Measurements from ENCODE around the gene SLC25A18.

SLC25A18 gene

DNA sequence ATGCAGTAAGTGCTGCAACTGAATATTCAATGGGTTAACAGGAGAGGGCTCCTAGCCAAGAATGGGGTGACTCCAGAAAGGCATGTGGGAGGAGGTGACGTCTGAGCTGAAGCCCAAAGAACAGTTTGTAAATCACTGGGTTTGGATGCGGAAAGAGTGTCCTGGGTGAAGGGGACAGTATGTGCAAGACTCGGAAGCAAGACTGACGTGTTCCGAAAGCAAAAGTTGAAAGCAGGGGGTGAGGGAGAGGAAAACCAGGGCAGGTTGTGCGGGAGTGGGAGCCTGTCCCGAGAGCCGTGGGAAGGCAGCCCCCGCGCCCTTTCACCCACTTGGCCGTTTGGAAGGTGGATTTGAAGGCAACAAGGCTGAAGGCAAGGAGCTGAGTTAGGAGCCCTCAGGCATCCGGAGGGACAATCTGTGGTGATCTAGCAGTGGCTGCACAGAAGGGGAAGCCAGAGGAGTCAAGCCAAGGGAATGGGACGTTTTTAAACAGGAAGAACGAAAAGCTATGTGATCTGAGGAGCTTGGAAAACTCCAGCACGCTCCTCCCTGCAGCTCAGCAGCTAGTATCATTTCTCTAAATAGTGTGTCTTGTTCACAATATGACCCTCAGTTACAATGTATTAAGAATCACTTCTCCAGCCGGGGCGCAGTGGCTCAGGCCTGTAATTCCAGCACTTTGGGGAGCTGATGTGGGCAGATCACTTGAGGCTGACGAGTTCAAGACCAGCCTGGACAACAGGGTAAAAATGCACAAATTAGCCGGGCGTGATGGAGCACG, 7.7 kb downstream of the SLC25A18 start:
- no peak for DNase-seq

DNA sequence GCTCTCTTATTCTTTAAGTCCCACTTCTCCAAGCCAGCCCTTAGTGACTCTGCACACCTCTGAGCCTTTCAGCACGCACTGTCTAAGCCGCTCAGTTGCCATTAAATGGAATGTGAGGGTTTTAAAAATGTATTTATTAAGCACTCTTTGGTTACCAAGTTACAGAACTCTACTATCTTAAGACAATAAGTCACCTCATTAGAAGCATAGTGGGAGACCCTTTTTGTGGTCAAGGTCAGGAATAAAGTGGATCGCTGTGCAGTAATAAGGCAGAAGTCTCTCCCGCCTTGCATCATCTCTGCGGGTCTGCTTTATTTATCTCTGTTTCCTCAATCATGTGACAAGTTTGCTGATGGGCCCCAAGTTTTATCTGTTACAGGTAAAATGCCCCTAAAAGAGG, 11.9 kb downstream of the SLC25A18 start:
- no peak for DNase-seq

DNA sequence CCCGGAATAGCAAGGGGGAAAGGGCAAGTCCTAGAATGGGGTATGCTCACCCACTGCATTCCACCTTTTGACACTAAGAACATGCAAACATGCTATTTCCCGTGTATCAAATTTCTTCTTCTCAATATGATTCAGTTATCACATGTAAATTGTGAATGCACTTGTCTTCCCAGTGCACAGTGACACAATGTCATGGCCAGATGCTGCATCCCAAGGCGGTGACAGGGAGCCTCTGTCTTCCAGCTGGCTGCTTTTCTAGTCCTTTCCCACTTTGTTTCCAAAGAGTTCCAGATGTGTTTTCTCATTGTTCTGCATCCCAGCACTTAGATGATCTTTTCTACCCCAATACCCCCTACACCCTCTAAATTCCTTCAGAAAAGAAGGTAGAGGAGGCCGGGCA, 12.4 kb downstream of the SLC25A18 start:
- DNase-seq = no peak

DNA sequence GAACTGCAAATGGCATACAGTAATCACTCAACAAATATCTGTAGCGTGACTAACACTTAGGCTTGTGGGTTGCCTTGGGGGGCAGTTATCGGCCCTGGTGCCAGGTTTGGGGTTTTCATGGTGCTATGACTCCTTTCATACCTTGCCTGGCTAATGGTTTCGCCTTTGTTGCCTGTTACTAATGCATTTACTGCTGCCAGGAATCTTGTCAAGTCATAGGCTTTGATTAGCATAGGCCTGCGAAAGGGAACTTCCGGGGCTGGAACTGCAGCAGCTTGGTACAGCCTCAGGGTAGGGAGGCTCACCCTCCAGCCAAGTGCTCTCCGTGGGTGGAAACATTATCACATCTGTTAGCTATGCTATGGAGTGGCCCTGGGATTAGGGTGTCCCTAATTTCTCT, 13.2 kb downstream of the SLC25A18 start:
- DNase-seq = no peak

DNA sequence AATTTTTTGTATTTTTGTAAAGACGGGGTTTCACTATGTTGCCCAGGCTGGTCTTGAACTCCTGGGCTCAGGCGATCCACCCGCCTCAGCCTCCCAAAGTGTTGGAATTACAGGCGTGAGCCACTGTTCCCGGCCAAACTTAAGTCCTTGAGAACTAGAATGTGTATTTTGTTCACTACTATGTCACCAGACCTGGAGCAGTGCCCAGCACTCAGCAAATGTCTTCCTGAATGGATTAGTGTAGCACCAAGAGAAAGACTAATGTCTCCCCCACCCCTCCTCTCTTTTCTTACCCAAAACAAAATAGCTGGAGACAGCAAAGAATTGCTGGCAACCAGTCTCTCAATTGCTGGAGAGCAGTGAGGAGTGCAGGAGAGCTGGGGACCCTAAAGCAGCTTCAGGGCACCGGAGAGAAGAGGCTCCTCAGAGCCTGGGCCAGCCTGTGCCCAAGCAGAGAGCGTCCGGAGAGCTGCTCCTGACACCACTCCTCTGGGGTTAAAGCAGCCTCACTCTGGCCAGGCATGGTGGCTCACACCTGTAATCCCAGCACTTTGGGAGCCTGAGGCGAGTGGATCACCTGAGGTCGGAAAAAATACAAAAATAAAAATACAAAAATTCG, 14.9 kb downstream of the SLC25A18 start:
- DNase-seq = no peak

DNA sequence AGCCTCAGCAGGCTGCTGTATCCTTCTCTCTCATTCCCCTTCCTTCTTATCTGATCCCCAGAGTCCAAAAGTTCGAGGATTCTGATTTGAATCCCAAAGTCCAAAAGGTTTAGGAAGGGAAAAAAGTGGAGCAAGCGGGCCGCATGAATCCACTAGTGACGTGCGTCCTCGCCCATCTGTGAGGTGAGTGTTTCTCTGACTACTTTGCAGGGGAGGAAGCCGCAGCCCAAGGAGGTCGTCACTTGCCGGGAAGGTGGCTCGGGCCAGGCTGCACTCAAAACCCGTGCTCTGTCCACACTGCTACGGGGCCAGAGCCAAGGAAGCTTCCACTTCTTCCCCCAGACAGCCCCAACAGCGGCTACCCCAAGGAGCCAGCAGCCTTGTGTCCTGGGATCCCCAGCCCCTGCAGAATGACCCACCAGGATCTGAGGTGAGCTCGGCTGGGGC, 16.3 kb downstream of the SLC25A18 start:
- no peak for DNase-seq

DNA sequence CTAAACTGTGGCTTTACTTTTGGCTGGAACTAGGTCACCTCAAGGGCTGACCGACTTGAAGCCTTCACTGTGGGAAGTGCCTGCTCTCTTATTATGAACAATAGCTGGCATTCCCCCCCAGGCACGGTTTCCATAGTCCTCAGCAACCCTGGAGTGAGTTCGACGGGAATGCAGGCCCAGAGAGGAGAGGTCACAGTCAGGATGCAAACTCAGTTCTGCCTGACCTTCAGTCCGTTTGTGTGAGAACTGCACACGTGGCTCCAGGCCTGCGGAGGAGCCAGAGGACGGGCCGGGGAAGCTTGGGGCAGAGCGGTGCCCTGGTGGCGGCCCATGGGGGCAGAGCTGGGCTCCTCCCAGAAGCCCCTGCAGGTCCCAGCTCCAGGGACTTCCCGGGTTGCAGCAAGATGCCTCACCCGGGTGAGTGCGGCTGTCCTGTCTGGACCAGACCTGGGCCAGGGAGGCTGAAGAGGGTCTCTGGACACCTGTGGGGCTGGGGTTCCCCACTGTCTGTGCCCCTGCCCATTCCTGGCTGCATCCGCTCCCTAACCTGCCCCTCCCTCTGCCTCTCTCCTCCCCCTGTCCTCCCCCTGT, 17.2 kb downstream of the SLC25A18 start:
- DNase-seq = no peak

DNA sequence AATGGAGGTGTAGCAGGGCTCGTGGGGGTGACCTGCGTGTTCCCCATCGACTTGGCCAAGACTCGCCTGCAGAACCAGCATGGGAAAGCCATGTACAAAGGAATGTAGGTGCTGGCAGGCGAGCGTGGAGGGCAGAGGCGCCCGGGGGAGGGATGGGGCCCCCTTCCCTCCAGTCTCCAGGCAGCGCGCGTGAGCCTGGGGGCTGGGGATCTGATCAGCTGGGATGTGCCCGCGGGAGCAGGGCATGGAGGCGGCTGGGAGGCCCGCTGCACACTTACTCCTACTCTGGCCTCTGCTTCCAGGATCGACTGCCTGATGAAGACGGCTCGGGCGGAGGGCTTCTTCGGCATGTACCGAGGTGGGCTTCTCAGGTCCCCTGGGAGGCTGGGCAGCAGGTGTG, 17.8 kb downstream of the SLC25A18 start:
- DNase-seq = no peak

DNA sequence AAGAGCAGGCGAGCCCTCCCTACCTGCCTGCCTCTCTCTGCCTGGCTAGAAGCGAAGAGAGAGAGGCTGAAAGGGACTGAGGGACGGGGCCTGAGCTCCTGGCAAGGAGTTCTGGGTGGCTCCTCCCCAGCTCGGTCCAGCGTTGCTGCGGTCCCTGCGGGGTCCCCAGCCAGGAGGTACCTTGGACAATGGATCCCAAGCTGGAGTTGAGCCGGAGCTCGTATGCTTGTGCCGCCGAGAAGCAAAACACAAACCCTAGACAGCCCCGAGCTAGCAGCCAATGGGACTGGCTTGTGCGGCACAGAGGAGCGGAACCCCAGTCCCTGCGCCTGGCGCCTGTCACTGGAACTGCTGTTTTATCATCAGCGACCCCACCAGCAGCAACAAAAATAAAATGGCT, 18.3 kb downstream of the SLC25A18 start:
- DNase-seq = no peak

DNA sequence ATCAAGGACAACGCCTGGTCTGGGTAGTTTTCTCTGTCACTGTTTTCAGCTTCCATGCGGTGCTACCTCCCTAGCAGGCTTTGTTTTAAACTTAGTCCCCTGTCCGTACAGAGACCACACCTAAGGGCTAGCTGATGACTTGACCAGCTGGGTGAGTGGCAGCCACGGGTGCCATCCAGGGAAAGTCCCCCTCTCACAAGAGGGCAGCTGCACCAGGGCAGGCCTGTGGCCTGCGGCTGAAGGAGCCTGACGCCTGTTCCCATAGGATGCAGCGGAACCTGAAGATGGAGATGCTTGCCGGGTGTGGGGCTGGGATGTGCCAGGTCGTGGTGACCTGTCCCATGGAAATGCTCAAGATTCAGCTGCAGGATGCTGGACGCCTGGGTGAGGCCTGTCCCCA, 19.9 kb downstream of the SLC25A18 start:
- no peak for DNase-seq

DNA sequence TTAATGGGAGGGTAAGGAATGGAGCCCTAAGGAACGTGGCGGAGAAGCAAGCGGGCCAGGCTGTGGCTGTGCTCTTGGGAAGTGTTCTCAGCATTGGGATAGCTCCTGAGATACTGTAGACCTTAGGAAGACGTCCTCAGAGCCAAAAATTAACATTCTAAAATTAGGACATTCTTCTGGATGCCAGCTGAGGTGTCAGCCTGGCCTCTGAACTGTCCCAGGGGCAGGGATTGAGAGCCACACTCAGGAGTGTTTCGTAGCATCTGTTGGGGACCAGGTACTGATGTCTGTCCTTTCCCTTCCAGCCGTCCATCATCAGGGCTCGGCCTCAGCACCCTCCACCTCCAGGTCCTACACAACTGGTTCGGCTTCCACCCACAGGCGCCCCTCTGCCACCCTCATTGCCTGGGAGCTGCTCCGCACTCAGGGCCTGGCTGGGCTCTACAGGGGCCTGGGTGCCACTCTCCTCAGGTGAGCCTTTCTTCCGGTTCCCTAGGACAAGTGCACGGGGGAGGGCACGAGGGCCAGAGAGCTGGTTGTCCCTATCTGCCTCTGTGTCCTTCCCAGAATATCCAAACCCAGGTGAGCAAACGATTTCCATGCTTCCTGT, 23.6 kb downstream of the SLC25A18 start:
- DNase-seq = no peak

DNA sequence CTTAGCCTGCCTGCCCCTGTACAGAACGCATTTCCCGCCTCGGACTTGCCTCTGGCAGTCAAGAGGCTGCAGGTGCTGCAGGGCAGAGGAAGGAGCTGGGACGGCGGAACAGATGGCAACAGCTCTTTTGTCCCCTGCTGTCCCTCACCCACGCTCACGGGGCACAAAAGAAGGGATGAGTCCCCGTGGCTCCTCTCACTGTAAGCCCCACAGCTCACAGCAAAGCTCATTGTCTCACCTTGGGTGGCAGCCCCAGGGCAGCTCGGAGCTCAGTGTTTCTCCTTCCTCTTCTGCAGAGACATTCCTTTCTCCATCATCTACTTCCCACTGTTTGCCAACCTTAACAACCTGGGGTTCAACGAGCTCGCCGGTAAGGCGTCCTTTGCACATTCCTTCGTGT, 24.3 kb downstream of the SLC25A18 start:
- no peak for DNase-seq

DNA sequence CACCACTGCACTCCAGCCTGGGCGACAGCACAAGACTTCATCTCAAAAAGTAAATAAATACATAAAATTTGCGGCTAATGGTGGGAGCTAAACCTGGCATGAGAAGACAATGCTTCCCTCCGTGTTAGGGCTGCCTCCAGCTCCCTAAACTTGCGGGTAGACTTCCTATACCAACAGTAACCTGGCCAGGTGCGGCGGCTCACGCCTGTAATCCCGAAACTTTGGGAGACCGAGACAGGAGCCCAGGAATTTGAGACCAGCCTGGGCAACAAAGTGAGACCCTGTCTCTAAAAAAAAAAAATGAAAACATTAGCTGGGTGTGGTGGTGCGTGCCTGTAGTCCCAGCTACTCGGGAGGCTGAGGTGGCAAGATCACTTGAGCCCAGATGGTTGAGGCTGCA, 25.3 kb downstream of the SLC25A18 start:
- no peak for DNase-seq

DNA sequence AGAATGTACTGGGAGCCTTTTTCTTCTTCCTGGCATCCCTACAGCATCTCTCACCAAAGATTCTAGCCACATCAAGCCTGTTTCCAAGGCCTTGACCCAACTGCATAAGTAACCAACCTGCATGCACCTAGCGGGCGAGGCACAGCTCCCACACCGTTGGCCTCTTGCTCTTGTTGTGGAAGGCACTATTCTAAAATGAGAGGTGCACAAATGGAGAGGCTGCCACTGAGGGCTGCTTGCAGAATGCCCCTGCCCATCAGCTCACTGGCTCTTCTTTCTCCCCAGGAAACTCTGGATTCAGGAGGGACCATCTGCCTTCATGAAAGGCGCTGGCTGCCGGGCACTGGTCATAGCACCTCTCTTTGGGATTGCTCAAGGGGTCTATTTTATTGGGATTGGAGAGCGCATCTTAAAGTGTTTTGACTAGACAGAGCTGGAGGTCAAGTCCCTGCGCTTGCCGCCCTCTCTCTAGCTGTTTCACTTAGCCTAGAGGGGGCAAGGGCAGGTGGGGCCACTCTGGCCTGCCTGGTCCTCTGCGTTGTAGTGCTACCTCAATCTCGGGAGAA, 26.6 kb downstream of the SLC25A18 start:
- no peak for DNase-seq

DNA sequence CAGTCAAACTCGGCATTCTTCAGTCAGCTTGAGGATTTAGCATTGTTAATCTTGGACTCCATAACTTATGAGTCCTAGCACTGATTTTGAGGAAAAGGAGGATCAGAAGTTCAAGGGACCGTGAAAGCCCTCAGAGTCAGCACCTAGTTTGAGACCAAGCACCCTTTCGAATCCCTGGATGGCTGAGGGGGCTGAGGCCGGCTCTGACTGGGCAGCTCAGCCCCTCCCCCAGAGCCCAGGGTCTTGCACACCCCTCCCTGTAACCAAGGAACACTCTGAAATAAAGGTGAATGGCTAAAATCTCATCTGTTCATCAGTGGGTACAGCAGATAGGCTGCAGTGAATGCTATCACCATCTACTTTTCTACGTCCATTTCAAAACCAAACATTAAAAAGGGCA, 27.3 kb downstream of the SLC25A18 start:
- DNase-seq = no peak

DNA sequence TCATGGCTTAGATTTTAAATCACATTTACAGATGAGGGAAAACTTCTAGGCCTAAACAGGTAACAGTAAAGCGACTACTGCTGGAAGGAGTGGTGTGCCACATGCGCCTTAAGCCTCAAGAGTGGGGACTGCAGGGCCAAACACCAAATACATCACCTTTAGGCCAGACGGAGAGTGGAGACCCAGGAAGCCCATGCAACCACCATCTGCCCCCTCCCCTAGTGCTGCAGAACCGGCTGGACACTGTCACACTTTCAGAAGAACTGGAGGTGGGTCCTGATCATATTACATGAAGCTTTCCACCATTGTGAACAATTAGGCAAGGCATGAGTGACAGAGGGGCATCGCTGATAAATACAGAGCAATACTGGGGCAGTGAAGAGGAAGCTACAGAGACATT, 28.9 kb downstream of the SLC25A18 start:
- DNase-seq = no peak

DNA sequence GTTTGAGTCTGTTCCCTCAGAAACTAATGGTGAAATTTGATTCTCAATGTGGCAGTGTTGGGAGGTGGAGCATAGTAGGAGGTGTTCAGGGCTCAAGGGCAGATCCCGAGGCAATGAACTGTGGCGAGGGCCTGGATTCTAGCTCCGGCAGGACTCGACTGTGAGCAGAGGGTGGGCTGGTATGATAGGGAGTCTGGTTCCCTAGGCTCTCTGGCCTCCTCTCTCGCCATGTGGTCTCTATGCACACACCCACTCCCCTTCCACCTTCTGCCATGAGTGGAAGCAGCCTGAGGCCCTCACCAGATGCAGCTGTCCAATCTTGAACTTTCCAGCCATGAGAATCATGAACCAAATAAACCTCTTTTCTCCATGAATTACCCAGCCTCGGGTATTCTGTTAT, 32.9 kb downstream of the SLC25A18 start:
- DNase-seq = no peak

DNA sequence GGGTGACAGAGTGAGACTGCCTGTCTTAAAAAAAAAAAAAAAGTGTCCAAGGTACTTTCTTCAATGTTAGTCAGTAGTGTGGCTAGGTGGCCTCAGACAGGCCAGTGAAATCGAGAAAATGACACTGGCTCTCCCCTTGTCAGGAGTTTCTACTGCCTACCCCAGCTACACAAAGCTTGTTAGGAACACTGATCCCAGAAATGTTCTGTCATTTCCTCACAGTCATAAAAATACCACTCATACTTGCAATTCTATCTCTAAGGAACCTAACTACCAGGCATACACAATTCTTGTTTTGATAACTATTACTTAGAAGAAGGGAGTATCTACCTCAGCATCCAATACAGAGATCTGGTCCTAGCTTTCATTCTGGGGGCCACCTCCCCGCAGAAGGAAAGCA, 33.9 kb downstream of the SLC25A18 start:
- no peak for DNase-seq

DNA sequence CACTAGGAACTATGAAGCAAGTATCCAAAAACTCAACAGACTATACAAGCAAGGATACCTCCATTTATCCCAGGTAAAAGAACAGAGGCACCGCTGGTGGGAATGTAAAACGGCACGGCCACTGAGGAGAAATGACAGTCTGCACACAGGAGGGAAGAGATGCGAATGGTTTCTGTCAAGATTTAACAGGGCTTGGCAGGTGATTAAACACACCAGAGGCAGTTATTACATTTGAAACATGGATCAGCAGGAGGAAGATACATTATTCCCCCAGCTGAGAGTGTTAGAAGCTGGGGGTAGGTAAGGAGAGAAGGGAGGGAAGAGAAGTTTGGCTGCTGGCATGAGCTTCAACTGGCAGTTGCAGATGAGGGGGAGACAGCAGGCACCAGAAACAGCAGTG, 35.0 kb downstream of the SLC25A18 start:
- no peak for DNase-seq

DNA sequence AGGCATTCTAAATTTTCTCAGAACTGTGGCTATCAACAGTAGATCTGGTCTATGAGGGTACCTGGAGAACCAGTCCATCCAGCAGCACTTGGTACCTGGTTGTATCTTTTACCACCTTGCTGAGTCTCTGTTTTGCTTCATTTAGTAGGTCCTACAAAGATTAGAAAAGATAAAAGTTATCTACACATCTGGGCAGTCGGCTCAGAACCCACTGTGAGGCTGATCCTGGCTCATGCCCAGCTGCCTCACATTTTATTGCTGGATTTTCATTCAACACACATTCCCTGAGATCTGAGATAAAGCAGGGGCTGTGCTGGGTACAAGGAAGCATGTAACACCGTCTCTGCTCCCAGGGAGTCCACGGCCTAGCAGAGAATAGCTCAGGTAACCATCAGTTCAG, 37.7 kb downstream of the SLC25A18 start:
- no peak for DNase-seq

DNA sequence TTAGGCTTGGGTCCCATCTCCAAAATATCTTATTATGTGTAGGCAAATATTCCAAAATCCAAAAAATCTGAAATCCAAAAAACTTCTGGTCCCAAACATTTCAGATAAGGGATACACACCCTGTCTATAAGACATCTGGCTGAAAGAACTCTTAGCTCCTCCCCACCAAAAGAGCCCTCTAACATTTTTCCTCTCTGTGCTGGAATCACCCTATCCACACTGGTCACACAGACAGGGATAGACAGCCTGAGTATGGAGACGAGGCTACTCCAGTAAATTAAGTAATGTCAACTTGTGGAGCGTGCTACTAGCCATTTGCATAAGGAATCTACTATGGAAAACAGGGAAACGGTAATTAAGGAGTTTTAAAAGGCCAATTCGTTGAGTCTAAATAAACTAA, 40.4 kb downstream of the SLC25A18 start:
- DNase-seq = no peak

DNA sequence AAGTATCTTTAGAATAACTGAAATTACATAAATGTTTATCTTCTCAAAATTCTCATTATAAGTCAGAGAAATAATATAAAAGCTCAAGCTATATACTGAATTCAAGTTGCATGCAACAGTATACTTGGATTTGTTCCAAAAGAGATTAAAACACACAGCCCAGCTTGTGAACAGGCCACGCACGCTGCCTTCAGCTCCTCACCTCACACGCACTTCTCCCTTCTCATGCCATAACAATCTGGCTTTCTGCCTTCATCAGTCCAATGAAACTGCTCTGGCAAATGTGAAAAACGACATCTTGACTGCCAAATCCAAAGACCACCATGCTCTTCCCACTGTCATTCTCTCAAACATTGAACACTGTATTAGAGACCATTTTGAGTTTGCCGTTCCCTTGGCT, 43.2 kb downstream of the SLC25A18 start:
- no peak for DNase-seq

DNA sequence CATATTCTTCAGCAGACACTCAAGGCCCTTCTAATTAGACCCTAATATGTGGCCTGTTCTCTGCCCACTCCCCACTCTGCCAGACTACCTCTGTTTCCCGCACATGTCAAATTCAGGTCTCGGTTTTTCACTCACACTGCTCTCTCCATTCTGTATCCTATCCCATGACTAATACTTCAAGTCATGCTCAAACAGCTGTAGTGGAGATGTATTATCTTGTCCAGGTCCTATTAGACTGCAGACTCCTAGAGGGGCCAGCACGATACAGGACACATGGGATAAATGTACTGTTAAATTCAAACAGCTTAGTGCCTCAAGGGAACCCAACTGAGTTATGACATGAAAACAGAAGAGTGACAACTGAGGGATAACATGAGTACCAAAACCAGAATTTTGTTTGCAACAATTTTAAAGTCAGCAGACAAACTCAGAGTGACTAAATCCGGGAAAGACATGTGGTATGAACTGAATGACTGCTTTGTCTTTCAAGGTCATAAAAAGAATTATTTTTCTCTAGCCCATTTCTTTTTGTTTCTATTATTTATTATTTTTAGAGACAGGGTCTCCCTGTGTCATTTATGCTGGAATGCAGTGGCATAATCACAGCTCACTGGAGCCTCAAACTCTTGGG, 44.7 kb downstream of the SLC25A18 start:
- no peak for DNase-seq

All from activated CD4-positive, alpha-beta T cell treated with anti-CD3 and anti-CD28 coated beads for 4 hours (primary cell).